ENCODE results near the gene WDR1.

- TF ChIP-seq EZH2 (IDR thresholded peaks at IDR 0.05) = no peak
- TF ChIP-seq, protein P1, sequence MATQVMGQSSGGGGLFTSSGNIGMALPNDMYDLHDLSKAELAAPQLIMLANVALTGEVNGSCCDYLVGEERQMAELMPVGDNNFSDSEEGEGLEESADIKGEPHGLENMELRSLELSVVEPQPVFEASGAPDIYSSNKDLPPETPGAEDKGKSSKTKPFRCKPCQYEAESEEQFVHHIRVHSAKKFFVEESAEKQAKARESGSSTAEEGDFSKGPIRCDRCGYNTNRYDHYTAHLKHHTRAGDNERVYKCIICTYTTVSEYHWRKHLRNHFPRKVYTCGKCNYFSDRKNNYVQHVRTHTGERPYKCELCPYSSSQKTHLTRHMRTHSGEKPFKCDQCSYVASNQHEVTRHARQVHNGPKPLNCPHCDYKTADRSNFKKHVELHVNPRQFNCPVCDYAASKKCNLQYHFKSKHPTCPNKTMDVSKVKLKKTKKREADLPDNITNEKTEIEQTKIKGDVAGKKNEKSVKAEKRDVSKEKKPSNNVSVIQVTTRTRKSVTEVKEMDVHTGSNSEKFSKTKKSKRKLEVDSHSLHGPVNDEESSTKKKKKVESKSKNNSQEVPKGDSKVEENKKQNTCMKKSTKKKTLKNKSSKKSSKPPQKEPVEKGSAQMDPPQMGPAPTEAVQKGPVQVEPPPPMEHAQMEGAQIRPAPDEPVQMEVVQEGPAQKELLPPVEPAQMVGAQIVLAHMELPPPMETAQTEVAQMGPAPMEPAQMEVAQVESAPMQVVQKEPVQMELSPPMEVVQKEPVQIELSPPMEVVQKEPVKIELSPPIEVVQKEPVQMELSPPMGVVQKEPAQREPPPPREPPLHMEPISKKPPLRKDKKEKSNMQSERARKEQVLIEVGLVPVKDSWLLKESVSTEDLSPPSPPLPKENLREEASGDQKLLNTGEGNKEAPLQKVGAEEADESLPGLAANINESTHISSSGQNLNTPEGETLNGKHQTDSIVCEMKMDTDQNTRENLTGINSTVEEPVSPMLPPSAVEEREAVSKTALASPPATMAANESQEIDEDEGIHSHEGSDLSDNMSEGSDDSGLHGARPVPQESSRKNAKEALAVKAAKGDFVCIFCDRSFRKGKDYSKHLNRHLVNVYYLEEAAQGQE (IDR thresholded peaks at IDR 0.05; ENCODE audit: low read depth) = no peak
- TF ChIP-seq CTCF (IDR thresholded peaks at IDR 0.05 in 2 of 3, conservative IDR thresholded peaks at IDR 0.05 in 1 of 3; ENCODE audit: borderline replicate concordance in 1 of 3, insufficient read depth in 1 of 3, low read depth in 2 of 3, low read length in 2 of 3) = no peak
- no peak for TF ChIP-seq POLR2A (IDR thresholded peaks at IDR 0.05; ENCODE audit: borderline replicate concordance, extremely low read depth, insufficient read depth, insufficient read length)
- TF ChIP-seq SIN3A (IDR thresholded peaks at IDR 0.05; ENCODE audit: low read depth) = no peak
Measured at GRCh38 chr4:10121568-10122208, 5.1 kb upstream of the WDR1 start.
